ENCODE results near the gene LRRC2.

DNA sequence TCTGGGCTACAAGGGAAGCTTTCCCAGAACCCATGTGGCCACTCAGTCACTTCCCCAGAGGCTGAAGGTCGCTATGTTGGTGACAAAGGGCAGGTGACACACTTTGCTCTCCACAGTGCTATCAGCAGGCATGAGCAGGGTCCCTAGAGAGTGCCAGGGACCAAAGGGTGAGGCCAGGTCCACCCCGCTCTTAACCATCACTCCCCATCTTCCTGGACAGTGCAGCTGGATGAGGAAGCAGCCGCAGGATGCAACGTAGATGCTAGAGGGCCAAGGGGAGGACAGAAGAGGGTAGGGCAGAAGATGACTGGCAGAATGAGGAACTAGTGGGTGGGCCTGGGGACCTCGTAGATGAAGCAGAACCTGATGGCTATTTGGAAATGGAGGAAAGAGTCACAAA is 87.8 kb downstream of the LRRC2 start:
- TF ChIP-seq, protein P1, sequence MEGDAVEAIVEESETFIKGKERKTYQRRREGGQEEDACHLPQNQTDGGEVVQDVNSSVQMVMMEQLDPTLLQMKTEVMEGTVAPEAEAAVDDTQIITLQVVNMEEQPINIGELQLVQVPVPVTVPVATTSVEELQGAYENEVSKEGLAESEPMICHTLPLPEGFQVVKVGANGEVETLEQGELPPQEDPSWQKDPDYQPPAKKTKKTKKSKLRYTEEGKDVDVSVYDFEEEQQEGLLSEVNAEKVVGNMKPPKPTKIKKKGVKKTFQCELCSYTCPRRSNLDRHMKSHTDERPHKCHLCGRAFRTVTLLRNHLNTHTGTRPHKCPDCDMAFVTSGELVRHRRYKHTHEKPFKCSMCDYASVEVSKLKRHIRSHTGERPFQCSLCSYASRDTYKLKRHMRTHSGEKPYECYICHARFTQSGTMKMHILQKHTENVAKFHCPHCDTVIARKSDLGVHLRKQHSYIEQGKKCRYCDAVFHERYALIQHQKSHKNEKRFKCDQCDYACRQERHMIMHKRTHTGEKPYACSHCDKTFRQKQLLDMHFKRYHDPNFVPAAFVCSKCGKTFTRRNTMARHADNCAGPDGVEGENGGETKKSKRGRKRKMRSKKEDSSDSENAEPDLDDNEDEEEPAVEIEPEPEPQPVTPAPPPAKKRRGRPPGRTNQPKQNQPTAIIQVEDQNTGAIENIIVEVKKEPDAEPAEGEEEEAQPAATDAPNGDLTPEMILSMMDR (IDR thresholded peaks at IDR 0.05): no peak
- TF ChIP-seq POLR2A (IDR thresholded peaks at IDR 0.05) (no peak), POLR2AphosphoS5 (IDR thresholded peaks at IDR 0.05) (no peak), EP300 (IDR thresholded peaks at IDR 0.05) (no peak)
